Liver (tissue), 3 donors: Measurements from ENCODE around the gene SNTA1.

Source experiments
- CTCF ChIP-seq: fragments of 150-350 bp; IDR thresholded peaks from 2 replicates; pipeline ENCODE4 v1.5.1; 2017; ENCODE audit warnings: improper control_type of control experiment, low read depth, low read length; ENCODE audit not compliant: missing input control
- EGR1 ChIP-seq, 2 donors: IDR thresholded peaks; 2 replicates each; pipeline ENCODE4 v1.6.1; 2016 to 2018; ENCODE audit warnings: antibody characterized with exemption in 2 of 2, low read depth in 2 of 2
- FOXA1 ChIP-seq: IDR thresholded peaks from 2 replicates; pipeline ENCODE4 v1.6.1; 2016; ENCODE audit warnings: antibody characterized with exemption
- GABPA ChIP-seq, 2 donors: IDR thresholded peaks in 1 of 2; conservative IDR thresholded peaks in 1 of 2; 2 replicates each; pipeline ENCODE4 v1.6.1; 2016; ENCODE audit warnings: antibody characterized with exemption in 2 of 2, mild to moderate bottlenecking in 1 of 2, moderate library complexity in 1 of 2
- MAX ChIP-seq: IDR thresholded peaks from 2 replicates; pipeline ENCODE4 v1.6.1; 2016; ENCODE audit warnings: antibody characterized with exemption
- RAD21 ChIP-seq, 2 donors: IDR thresholded peaks; 2 replicates each; pipeline ENCODE4 v1.6.1; 2016; ENCODE audit warnings: antibody characterized with exemption in 2 of 2, mild to moderate bottlenecking in 2 of 2
- donor health status: healthy.
- donor health status: healthy.

GRCh38 chr20:33391722-33392415 lies 51.7 kb downstream of the SNTA1 start:
- no peak for TF ChIP-seq GABPA (IDR thresholded peaks at IDR 0.05 in 1 of 2, conservative IDR thresholded peaks at IDR 0.05 in 1 of 2)
- TF ChIP-seq EGR1 (IDR thresholded peaks at IDR 0.05; ENCODE audit: low read depth in 2 of 2): no peak
- no peak for TF ChIP-seq CTCF
- TF ChIP-seq RAD21 (IDR thresholded peaks at IDR 0.05): no peak
- no peak for TF ChIP-seq MAX
- no peak for TF ChIP-seq FOXA1
